Small intestine (tissue), 7 donors: Measurements from ENCODE around the gene TIMM44. TPM values are rescaled to one million over a fixed set of nuclear protein-coding genes. Genes with fewer than 3 reads are reported as not detected.

ENCODE experiments used
- DNase-seq, 2 donors: peaks; one replicate each; pipeline versions ENCODE4 v3.0.0 to v3.0.0-alpha.2; 2013
- FAIRE-seq: peaks from 2 replicates; lab custom pipeline; 2012; peaks lifted over from hg19 to GRCh38; lab: Jason Lieb, UNC
- H3K27ac ChIP-seq, 3 donors: one replicate each; pipeline ENCODE4 v1.5.1; 2013; ENCODE audit warnings: low read length in 2 of 3, mild to moderate bottlenecking in 2 of 3, control low read depth in 1 of 3, inconsistent platforms in 1 of 3, low read depth in 1 of 3, moderate library complexity in 1 of 3
- H3K27me3 ChIP-seq, 3 donors: one replicate each; pipeline ENCODE4 v1.6.1; 2013; ENCODE audit warnings: low read length in 3 of 3, inconsistent platforms in 1 of 3; ENCODE audit not compliant: control insufficient read depth in 3 of 3, insufficient read depth in 3 of 3
- H3K36me3 ChIP-seq, 3 donors: one replicate each; pipeline ENCODE4 v1.6.1; 2013; ENCODE audit warnings: low read length in 3 of 3, inconsistent platforms in 1 of 3, low read depth in 1 of 3, mild to moderate bottlenecking in 1 of 3, moderate library complexity in 1 of 3; ENCODE audit not compliant: control insufficient read depth in 3 of 3, insufficient read depth in 2 of 3
- H3K4me1 ChIP-seq, 3 donors: one replicate each; pipeline ENCODE4 v1.6.1; 2013; ENCODE audit warnings: low read length in 2 of 3, inconsistent platforms in 1 of 3, low read depth in 1 of 3, mild to moderate bottlenecking in 1 of 3, moderate library complexity in 1 of 3; ENCODE audit not compliant: control insufficient read depth in 3 of 3, insufficient read depth in 2 of 3
- H3K4me3 ChIP-seq, 3 donors: one replicate each; pipeline ENCODE4 v1.5.1; 2013; ENCODE audit warnings: low read length in 3 of 3, control low read depth in 1 of 3, inconsistent platforms in 1 of 3, low read depth in 1 of 3, mild to moderate bottlenecking in 1 of 3, moderate library complexity in 1 of 3
- H3K9me3 ChIP-seq, 2 donors: one replicate each; pipeline ENCODE4 v1.6.1; 2013; ENCODE audit warnings: low read depth in 1 of 2, low read length in 1 of 2; ENCODE audit not compliant: control insufficient read depth in 2 of 2, insufficient read depth in 1 of 2
- WGBS, 3 donors: extraction: QIAGEN DNeasy Blood & Tissue Kit; methylation state at CpG; one replicate each; pipeline ENCODE4 v1.1.7; 2013; 5-methylcytosine and 5-hydroxymethylcytosine counted together
- polyA plus RNA-seq, 4 donors: library from polyadenylated mRNA; stranded (reverse) in 3 of 4; unstranded in 1 of 4; fragments of 200-250 nt in 3 of 4; fragments of 120-200 nt in 1 of 4; gene quantifications; one replicate each; pipeline versions ENCODE4 v1.2.1 to v1.2.3, GENCODE V29; 2013
- donor health status: healthy with polysubstance abuse.
- donor health status: control.
- donor health status: control.
- donor health status: Bipolar disorder and iron deficiency.
- donor health status: healthy.

Gene TIMM44
- polyA plus RNA-seq, 4 donors, result 40.2 to 81.4 (median 68.9) TPM

DNA sequence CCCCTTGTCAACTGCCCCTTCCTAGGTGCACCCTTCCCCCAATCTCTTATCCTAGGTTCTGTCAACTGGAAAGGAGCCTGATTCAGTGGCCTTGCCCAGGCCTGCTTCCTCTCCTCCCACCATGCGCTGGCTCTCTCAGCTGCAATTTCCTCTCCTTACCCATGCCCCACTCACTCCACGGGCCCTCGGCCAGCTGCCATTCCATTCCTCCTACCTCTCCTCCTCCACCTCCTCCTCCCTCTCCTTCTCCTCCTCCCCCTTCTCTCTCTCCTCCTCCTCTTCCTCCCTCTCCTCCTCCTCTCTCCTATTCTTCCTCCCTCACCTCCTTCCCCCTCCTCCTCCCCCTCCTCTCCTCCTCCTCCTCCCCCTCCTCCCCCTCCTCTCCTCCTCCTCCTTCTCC lies 9.6 kb upstream of the TIMM44 start:
- no peaks in the 10 kb centered on the region for H3K27me3 ChIP-seq
- WGBS, 3 donors, result 40 to 67% (median 46%) methylated on average over 3 of the region's 3 CpGs
- no peak overlapping the region for H3K27ac ChIP-seq
- no peak overlapping the region for H3K4me3 ChIP-seq
- DNase-seq (no peak), FAIRE-seq (no peak)
- H3K36me3 ChIP-seq, result peaks cover 0 to 12% (median 0%) of the 10 kb centered on the region in 3 donors
- H3K4me1 ChIP-seq, result no peaks in the 10 kb centered on the region
- no peaks in the 10 kb centered on the region for H3K9me3 ChIP-seq

- H3K9me3 ChIP-seq, result no peaks in the 10 kb centered on the region
- no peaks in the 10 kb centered on the region for H3K36me3 ChIP-seq
- no peak for DNase-seq
- no peaks in the 10 kb centered on the region for H3K27me3 ChIP-seq
- 90 to 93% (median 93%) methylated on average over 4 of the region's 4 CpGs for WGBS, 3 donors
- no peak overlapping the region for H3K27ac ChIP-seq
- FAIRE-seq, result no peak
- no peak overlapping the region for H3K4me3 ChIP-seq
- H3K4me1 ChIP-seq, result no peaks in the 10 kb centered on the region
These were observed 4.5 kb upstream of the TIMM44 start for GRCh38 chr19:7947939-7948338.

DNA sequence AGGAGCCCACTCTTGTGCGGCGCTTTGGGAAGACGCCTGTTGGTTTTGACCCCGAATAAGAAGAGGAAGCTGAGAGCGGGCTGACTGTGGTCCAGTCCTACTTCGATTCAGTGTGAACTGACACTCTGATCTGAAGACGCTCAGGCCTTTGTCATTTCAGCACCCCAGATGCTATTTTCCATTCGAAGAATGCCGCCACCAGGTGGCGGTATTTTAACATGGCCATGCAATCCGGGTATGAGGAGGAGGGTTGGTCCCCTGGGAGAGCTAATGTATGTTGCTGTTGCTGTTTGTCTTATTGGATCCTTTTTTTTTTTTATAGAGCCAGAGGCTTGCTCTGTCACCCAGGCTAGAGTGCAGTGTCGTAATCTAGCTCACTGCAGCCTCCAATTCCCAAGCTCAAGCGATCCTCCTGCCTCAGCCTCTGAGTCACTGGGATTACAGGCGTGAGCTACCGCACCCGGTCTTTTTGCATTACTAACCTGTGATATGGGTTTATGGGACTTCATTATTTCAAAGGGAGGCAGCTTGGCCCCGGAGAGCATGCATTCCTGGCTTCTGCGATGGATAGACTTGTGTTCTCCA lies 803 bp upstream of the TIMM44 start:
- FAIRE-seq, result no peak
- peaks cover 0 to 10% (median 8%) of the 10 kb centered on the region in 3 donors for H3K4me1 ChIP-seq
- WGBS, 3 donors, result 24 to 27% (median 25%) methylated on average over 18 of the region's 18 CpGs
- peak; percentile 91 to 95 for DNase-seq
- no peaks in the 10 kb centered on the region for H3K27me3 ChIP-seq
- H3K36me3 ChIP-seq, result peaks cover 3 to 27% (median 10%) of the 10 kb centered on the region in 3 donors
- H3K9me3 ChIP-seq, result no peaks in the 10 kb centered on the region
- H3K4me3 ChIP-seq, result peak overlapping the region; percentile 19 to 91 (median 59)
- H3K27ac ChIP-seq, result peak overlapping the region; percentile 71 to 99 (median 95)

GRCh38 chr19:7942981-7943443 lies 454 bp downstream of the TIMM44 start:
- peak overlapping the region; percentile 68 to 91 (median 91) for H3K4me3 ChIP-seq
- H3K9me3 ChIP-seq, result no peaks in the 10 kb centered on the region
- FAIRE-seq, result no peak
- WGBS, 3 donors, result 2 to 3% (median 2%) methylated on average over 33 of the region's 33 CpGs
- H3K4me1 ChIP-seq, result peaks cover 0 to 10% (median 8%) of the 10 kb centered on the region in 3 donors
- no peak for DNase-seq
- H3K27ac ChIP-seq, result peak overlapping the region; percentile 90 to 99 (median 95)
- H3K36me3 ChIP-seq, result peaks cover 3 to 30% (median 10%) of the 10 kb centered on the region in 3 donors
- no peaks in the 10 kb centered on the region for H3K27me3 ChIP-seq

DNA sequence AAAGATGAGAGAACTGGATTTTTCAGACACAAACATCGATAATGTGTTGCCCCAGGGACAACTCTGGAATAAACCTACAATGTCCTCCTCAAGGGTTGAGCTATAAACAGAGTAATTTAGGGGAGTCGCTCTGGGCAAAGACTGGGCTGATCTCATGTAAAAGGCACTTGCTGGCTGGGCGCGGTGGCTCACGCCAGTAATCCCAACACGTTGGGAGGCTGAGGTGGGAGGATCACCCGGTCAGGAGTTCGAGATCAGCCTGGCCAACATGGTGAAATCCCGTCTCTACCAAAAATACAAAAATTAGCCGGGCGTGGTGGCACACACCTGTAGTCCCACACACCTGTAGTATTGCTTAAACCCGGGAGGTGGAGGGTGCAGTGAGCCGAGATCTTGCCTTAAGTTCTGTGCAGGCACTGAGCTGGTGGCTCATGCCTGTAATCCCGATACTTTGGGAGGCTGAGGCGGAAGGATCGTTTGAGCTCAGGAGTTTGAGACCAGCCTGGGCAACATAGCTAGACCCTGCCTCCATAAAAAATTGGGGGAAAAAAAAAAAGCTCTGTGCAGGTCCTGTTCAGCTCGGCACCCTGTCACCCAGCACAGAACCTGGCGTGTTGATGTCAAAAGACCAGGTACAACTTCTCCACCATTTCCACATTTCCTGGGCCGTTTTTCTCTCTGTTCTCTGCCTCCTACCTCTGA lies 1.4 kb downstream of the TIMM44 start:
- Histone ChIP-seq H3K27ac (no peak overlapping the region), H3K4me3 (peak overlapping the region in 2 of 3 donors; percentile 68 to 91), H3K27me3 (no peaks in the 10 kb centered on the region), H3K4me1 (peaks cover 0 to 10% (median 8%) of the 10 kb centered on the region in 3 donors), H3K36me3 (peaks cover 6 to 40% (median 10%) of the 10 kb centered on the region in 3 donors), H3K9me3 (no peaks in the 10 kb centered on the region)
- no peak for DNase-seq
- 78 to 87% (median 87%) methylated on average over 19 of the region's 19 CpGs for WGBS, 3 donors
- FAIRE-seq, result no peak

DNA sequence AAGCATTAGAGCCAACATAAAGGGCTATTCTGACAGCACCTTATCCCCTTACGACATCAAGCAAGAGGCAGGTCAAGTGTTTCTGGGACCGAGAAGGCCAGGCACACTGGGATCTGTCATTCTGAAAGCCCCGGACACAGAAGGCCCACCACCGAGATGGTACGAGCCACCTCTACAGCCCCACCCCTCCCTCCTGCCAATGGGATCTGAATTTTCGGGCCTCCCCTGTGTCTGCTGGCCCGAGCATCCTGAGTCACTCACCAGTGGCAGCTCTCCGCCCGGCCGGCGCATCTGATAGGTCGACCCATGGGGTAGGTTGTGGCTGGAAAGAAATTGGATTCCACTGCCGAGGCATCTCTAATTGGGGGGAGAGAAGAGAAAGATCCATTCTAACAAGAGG lies 2.6 kb downstream of the TIMM44 start:
- peaks cover 0 to 10% (median 8%) of the 10 kb centered on the region in 3 donors for H3K4me1 ChIP-seq
- no peaks in the 10 kb centered on the region for H3K9me3 ChIP-seq
- 92 to 96% (median 93%) methylated on average over 13 of the region's 13 CpGs for WGBS, 3 donors
- DNase-seq (no peak), FAIRE-seq (no peak)
- H3K27ac ChIP-seq, result no peak overlapping the region
- peaks cover 6 to 51% (median 10%) of the 10 kb centered on the region in 3 donors for H3K36me3 ChIP-seq
- H3K4me3 ChIP-seq, result no peak overlapping the region
- no peaks in the 10 kb centered on the region for H3K27me3 ChIP-seq

DNA sequence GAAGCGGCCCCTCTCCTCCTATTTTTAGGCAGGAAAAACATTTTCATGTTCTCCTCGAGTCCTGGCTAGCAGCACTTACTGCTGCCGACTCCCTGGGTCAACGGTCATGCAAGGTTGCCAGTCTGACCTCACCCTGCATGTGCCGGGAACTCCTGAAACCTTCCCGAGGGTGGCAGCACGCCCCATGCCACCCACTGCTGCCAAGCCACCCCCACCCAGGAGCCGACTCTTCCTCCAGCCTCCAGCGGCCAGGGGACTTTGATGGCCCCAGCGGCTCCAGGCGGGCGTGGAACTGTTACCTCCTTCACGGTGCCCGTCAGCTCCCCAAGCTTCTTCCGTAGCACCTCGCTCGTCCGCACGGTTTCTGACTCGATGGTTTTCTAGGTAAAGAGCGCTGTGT lies 8.7 kb downstream of the TIMM44 start:
- Histone ChIP-seq H3K4me1 (no peaks in the 10 kb centered on the region), H3K27ac (no peak overlapping the region), H3K9me3 (no peaks in the 10 kb centered on the region), H3K36me3 (peaks cover 8 to 87% (median 35%) of the 10 kb centered on the region in 3 donors), H3K27me3 (no peaks in the 10 kb centered on the region), H3K4me3 (no peak overlapping the region)
- WGBS, 3 donors, result 86 to 90% (median 86%) methylated on average over 21 of the region's 21 CpGs
- DNase-seq (no peak), FAIRE-seq (no peak)

- Histone ChIP-seq H3K27me3 (no peaks in the 10 kb centered on the region), H3K4me3 (no peak overlapping the region), H3K9me3 (no peaks in the 10 kb centered on the region), H3K27ac (no peak overlapping the region), H3K4me1 (no peaks in the 10 kb centered on the region), H3K36me3 (peaks cover 5 to 90% (median 35%) of the 10 kb centered on the region in 3 donors)
- DNase-seq (no peak), FAIRE-seq (no peak)
- WGBS, 3 donors, result 87 to 88% (median 87%) methylated on average over 53 to 55 of the region's 55 CpGs
These were observed 9.4 kb downstream of the TIMM44 start for GRCh38 chr19:7933828-7934725.
